ENCODE results near the gene NEK8. TPM values are rescaled to one million over a fixed set of nuclear protein-coding genes. Genes with fewer than 3 reads are reported as not detected.

Gene NEK8
- total and polyA plus RNA-seq, 2 of the 8 experiments (the other 6 are each of a cell fraction or from before 2014, with no cell fraction given) = 14.9 to 23.3 TPM

DNA sequence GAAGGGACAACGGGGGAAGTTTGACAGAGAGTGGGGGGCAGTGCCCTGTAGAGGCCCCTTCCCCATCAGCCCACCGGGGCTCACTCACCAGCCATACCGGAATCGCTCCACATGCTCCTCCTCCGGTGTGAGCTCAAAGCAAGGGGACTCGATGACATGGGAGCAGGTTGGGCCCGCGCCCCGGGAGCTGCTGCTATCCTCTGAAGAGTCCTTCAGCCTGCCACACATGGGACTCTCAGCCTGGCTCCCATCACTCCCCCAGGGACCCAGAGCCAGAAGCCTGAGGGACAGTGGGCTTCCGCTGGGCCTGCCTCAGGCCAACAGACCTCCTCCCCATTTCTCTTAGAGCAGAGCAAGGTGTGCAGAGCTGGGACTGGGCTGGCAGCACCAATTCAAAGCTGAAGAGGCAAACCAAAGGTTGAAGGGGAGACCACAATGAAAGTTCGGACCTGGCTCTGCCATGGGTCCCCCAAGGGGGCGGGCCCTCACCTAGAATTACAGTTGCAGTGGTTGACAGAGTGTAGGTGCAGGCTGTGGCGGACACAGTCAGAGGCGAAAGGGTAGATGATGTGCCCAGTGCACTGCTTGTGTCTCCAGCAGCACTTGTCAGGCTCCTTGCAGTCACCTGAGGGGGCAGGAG lies 24.2 kb upstream of the NEK8 start:
- Histone ChIP-seq H4K20me1 (replicated peaks in 1 of 2; ENCODE audit: control insufficient read depth in 1 of 2, insufficient read depth in 2 of 2, low read length in 2 of 2) (peaks cover 10 to 16% of the 10 kb centered on the region in 2 experiments), H3K56ac (replicated peaks; ENCODE audit: insufficient read length, low read depth, low read length) (no peak overlapping the region), H4K8ac (ENCODE audit: extremely low read depth, insufficient read depth, low read length) (no peak overlapping the region), H3K4me3 (ENCODE audit: extremely low read depth in 1 of 4, insufficient read depth in 2 of 4, low read depth in 3 of 4, low read length in 4 of 4) (no peak overlapping the region), H3K4me2 (ENCODE audit: insufficient read depth in 1 of 2, low read depth in 2 of 2, low read length in 2 of 2) (no peak overlapping the region), H3K9ac (replicated peaks in 1 of 4; ENCODE audit: extremely low read depth in 1 of 4, low read depth in 3 of 4, low read length in 3 of 4) (no peak overlapping the region), H4K91ac (replicated peaks; ENCODE audit: insufficient read length, low read length) (no peak overlapping the region), H2AFZ (ENCODE audit: low read length) (no peak overlapping the region), H3K4me1 (replicated peaks in 1 of 4; ENCODE audit: control insufficient read depth in 3 of 4, insufficient read depth in 4 of 4, low read length in 3 of 4) (peaks cover 0 to 11% (median 4%) of the 10 kb centered on the region in 4 experiments; a peak in 4 of 7 replicates), H2AK5ac (ENCODE audit: low read depth, low read length) (no peak overlapping the region), H3K14ac (ENCODE audit: insufficient read length) (no peak overlapping the region), H3K18ac (ENCODE audit: extremely low read depth, low read length) (no peak overlapping the region), H3K4ac (replicated peaks; ENCODE audit: insufficient read length, low read depth, low read length) (no peak overlapping the region), H3K79me2 (ENCODE audit: control insufficient read depth in 1 of 2, insufficient read depth in 2 of 2, low read length in 2 of 2) (peaks cover 0 to 5% of the 10 kb centered on the region in 2 experiments; a peak in 1 of 4 replicates), H2BK12ac (ENCODE audit: low read depth, low read length) (no peak overlapping the region), H2BK20ac (ENCODE audit: low read length) (no peak overlapping the region), H4K5ac (ENCODE audit: insufficient read length, low read depth, low read length) (no peak overlapping the region), H3K36me3 (ENCODE audit: control insufficient read depth in 2 of 4, insufficient read depth in 4 of 4, low read length in 3 of 4) (peaks cover 16 to 39% (median 33%) of the 10 kb centered on the region in 4 experiments), H2BK120ac (replicated peaks; ENCODE audit: low read depth, low read length) (no peak overlapping the region), H3K27me3 (replicated peaks in 1 of 4; ENCODE audit: control insufficient read depth in 3 of 4, extremely low read depth in 1 of 4, insufficient read depth in 3 of 4, low read length in 3 of 4) (no peaks in the 10 kb centered on the region), H3K23me2 (ENCODE audit: low read depth, low read length) (no peaks in the 10 kb centered on the region), H2BK5ac (ENCODE audit: low read depth, low read length) (no peak overlapping the region; the same call in 1 of the 2 replicates), H2BK15ac (ENCODE audit: low read length) (no peak overlapping the region), H3K79me1 (ENCODE audit: low read depth, low read length) (no peaks in the 10 kb centered on the region), H3K9me3 (ENCODE audit: insufficient read depth in 2 of 2, low read depth in 1 of 2, low read length in 1 of 2) (no peaks in the 10 kb centered on the region), H3K27ac (ENCODE audit: low read depth, low read length) (no peak overlapping the region), H3K23ac (ENCODE audit: insufficient read length) (no peak overlapping the region)
- no peak for FAIRE-seq
- WGBS, 2 experiments (ENCODE audit: extremely low coverage in 1 of 2, insufficient coverage in 1 of 2, insufficient read length in 1 of 2, insufficient replicate concordance in 2 of 2, low coverage in 1 of 2, low lambda C conversion rate in 2 of 2, missing lambda C conversion rate in 1 of 2) = 92% methylated on average over 14 of the region's 14 CpGs; no CpG with 5 or more reads in 1 of the 2 experiments
- POLR2A ChIA-PET (ENCODE audit: partially characterized antibody) = interaction anchor here (0.5 to 4.8 kb wide), 22 partner anchors 11 to 187 kb away, joined by 3 to 47 read pairs (median 4); partner anchors contain the start of genes BLTP2, RPL23A, SDF2 and SUPT6H
- CTCF ChIA-PET (ENCODE audit: partially characterized antibody) = interaction anchor here (0.9 to 2.5 kb wide), 5 partner anchors 13 to 61 kb away, joined by 3 to 9 read pairs (median 5); no protein-coding TSS in a partner anchor
- DNase-seq (ENCODE audit: low read depth in 1 of 2, low spot score in 2 of 2) = no peak
- TF ChIP-seq NANOG (IDR thresholded peaks at IDR 0.05; ENCODE audit: insufficient read depth, low read depth, low read length, poor library complexity, severe bottlenecking) = no peak
- TF ChIP-seq SRF (IDR thresholded peaks at IDR 0.05; ENCODE audit: low read depth, low read length) = no peak
- TF ChIP-seq JUN (IDR thresholded peaks at IDR 0.05; ENCODE audit: low read depth, low read length) = no peak
